ENCODE data around the gene RILP. TPM values are rescaled to one million over a fixed set of nuclear protein-coding genes. Genes with fewer than 3 reads are reported as not detected.

The RILP gene
- total and polyA plus RNA-seq, 2 of the 4 experiments (the other 2 are of a cell fraction) = 3.9 to 6.0 TPM

Small RNAs within 50 kb of the gene (microRNA-seq; reads per million reads assigned to microRNA genes)
- gene RN7SL105P (ENCODE audit: insufficient read depth, insufficient read length) = not detected

Small RNAs within 50 kb of the gene (small RNA-seq; reads per million reads assigned to genes)
- gene RN7SL105P = 0 reads per million in 5 experiments

Other genes starting within 250 kb of the RILP start
- gene YWHAE, start 249.6 kb downstream of the RILP start, total RNA-seq (2012; rRNA removed) = 358 and 964 TPM in 2 replicates
- gene YWHAE, start 249.6 kb downstream of the RILP start, polyA plus RNA-seq (2012; rRNA removed) = 774 and 817 TPM in 2 replicates
- 100 and 123 TPM in 2 replicates for gene CRK, start 193.6 kb downstream of the RILP start, total RNA-seq (2012; rRNA removed)
- gene CRK, start 193.6 kb downstream of the RILP start, polyA plus RNA-seq (2012; rRNA removed) = 48.5 and 57.6 TPM in 2 replicates
- gene MYO1C, start 157.2 kb downstream of the RILP start, total RNA-seq (2012; rRNA removed) = 174 and 196 TPM in 2 replicates
- 162 and 188 TPM in 2 replicates for gene MYO1C, start 157.2 kb downstream of the RILP start, polyA plus RNA-seq (2012; rRNA removed)
- 16.4 and 17.4 TPM in 2 replicates for gene INPP5K, start 133.3 kb downstream of the RILP start, total RNA-seq (2012; rRNA removed)
- 14.2 and 14.9 TPM in 2 replicates for gene INPP5K, start 133.3 kb downstream of the RILP start, polyA plus RNA-seq (2012; rRNA removed)
- 19.2 and 25.8 TPM in 2 replicates for gene PITPNA, start 87.1 kb downstream of the RILP start, total RNA-seq (2012; rRNA removed)
- 33.1 and 40.1 TPM in 2 replicates for gene PITPNA, start 87.1 kb downstream of the RILP start, polyA plus RNA-seq (2012; rRNA removed)
- gene SLC43A2, start 21.0 kb downstream of the RILP start, total RNA-seq (2012; rRNA removed) = 3.3 and 3.8 TPM in 2 replicates
- 9.0 and 10.3 TPM in 2 replicates for gene SLC43A2, start 21.0 kb downstream of the RILP start, polyA plus RNA-seq (2012; rRNA removed)
- gene SCARF1, start 4.1 kb downstream of the RILP start, total RNA-seq (2012; rRNA removed) = 0.18 and 0.28 TPM in 2 replicates
- gene SCARF1, start 4.1 kb downstream of the RILP start, polyA plus RNA-seq (2012; rRNA removed) = 0.34 and 0.43 TPM in 2 replicates
- 113 and 141 TPM in 2 replicates for gene PRPF8, start 35.0 kb upstream of the RILP start, total RNA-seq (2012; rRNA removed)
- 160 and 167 TPM in 2 replicates for gene PRPF8, start 35.0 kb upstream of the RILP start, polyA plus RNA-seq (2012; rRNA removed)
- 0.72 and 0.83 TPM in 2 replicates for gene TLCD2, start 60.5 kb upstream of the RILP start, total RNA-seq (2012; rRNA removed)
- 0.67 and 1.2 TPM in 2 replicates for gene TLCD2, start 60.5 kb upstream of the RILP start, polyA plus RNA-seq (2012; rRNA removed)
- gene WDR81, start 74.8 kb upstream of the RILP start, total RNA-seq (2012; rRNA removed) = 3.0 and 3.9 TPM in 2 replicates
- gene WDR81, start 74.8 kb upstream of the RILP start, polyA plus RNA-seq (2012; rRNA removed) = 8.4 and 10.4 TPM in 2 replicates
- not detected in 2 replicates for gene SERPINF2, start 93.0 kb upstream of the RILP start, total RNA-seq (2012; rRNA removed)
- not detected in 2 replicates for gene SERPINF2, start 93.0 kb upstream of the RILP start, polyA plus RNA-seq (2012; rRNA removed)
- gene SERPINF1, start 112.2 kb upstream of the RILP start, total RNA-seq (2012; rRNA removed) = 11.7 and 15.6 TPM in 2 replicates
- 90.2 and 94.3 TPM in 2 replicates for gene SERPINF1, start 112.2 kb upstream of the RILP start, polyA plus RNA-seq (2012; rRNA removed)
- 6.7 and 7.2 TPM in 2 replicates for gene SMYD4, start 180.0 kb upstream of the RILP start, total RNA-seq (2012; rRNA removed)
- gene SMYD4, start 180.0 kb upstream of the RILP start, polyA plus RNA-seq (2012; rRNA removed) = 4.3 and 5.3 TPM in 2 replicates
- gene RPA1, start 180.1 kb upstream of the RILP start, total RNA-seq (2012; rRNA removed) = 32.8 and 38.4 TPM in 2 replicates
- 44.3 and 48.2 TPM in 2 replicates for gene RPA1, start 180.1 kb upstream of the RILP start, polyA plus RNA-seq (2012; rRNA removed)

All from IMR-90 (cell line).